GM19455 (cell line): ENCODE measurements around the gene DCST2.
A peak's percentile ranks its signal among the peaks of the same experiment; 100 is the strongest.

ENCODE experiments used
- ATAC-seq: cut with Tn5 transposase; IDR thresholded peaks from one replicate; pipeline ENCODE4 v1.9.1; 2021; ENCODE audit not compliant: unreplicated experiment

DCST2 gene

DNA sequence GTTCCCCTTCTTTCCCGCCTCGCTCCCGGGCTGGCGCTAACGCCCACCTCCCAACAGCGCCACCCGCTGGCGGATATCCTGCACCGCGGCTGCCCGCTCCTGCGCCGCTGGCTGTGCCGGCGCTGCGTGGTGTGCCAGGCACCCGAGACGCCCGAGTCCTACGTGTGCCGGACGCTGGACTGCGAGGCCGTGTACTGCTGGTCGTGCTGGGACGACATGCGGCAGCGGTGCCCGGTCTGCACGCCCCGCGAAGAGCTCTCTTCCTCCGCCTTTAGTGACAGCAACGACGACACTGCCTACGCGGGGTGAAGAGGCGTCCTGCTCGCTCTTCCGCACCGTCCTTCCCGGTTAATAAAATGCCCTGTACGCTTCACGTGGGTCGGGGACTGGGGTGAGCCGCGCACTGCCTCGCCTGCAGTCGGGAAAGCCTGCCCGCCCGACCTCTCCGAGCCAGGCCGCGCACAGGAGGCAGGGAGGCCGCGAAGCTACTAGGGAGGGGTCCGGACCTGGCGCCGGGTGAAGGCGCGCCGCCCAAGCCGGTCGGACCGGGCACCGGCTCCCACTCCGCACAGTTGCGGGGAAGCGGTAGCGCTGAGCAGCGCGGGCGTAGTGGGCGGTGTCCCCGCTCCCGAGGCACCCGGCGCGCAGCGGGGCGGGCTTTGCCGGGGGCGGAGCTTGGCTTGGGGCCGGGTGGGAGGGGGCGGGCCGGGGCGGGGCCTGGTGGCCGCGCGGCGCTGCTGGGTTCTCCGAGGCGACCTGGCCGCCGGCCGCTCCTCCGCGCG is 17.2 kb upstream of the DCST2 start, which contains the start of gene ADAM15:
Gene ADAM15, plus strand, starts transcription at position 757 of the 782 bp plus-strand sequence. CDS start 71 bp downstream, outside the sequence.
- ATAC-seq = peak; percentile 61

GRCh38 chr1:155049651-155050559 is 16.3 kb upstream of the DCST2 start:
- no peak for ATAC-seq

DNA sequence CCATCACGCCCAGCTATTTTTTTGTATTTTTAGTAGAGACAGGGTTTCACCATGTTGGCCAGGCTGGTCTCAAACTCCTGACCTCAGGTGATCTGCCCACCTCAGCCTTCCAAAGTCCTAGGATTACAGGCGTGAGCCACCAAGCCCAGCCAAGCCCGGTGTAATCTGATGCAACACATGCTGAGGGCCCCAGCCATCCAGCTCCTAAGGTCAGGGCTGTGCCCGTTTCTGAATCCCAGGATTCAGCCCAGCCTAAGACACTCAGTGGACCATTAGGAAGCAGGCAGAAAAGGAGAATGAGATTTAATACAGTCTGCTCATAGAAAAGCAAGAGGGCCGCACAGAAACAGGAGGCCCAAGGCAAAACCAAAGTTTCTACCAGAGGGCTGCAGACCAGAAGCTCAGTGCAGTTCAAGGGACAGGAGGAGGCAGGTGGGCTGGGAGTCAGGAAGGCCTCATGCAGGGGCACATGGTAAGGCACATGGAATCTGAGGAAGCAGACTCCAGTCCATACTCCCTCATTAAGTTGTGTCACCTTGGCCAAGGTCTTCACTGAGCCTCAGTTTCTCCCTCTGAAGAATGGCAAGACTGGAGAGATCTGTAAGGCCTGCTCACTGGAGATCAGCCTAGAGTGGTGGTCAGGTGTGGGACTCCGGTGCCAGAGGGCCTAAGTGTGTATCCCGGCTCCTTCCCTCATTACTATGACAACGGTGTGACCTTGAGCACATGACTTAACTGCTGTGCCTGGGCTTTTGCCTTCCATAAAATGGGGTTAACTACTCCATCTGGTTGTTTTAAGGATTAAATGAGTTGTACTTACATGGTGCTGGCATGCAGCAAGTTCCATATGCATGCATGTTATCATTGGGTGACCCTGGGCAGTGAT is 15.1 kb upstream of the DCST2 start:
- ATAC-seq = no peak

DNA sequence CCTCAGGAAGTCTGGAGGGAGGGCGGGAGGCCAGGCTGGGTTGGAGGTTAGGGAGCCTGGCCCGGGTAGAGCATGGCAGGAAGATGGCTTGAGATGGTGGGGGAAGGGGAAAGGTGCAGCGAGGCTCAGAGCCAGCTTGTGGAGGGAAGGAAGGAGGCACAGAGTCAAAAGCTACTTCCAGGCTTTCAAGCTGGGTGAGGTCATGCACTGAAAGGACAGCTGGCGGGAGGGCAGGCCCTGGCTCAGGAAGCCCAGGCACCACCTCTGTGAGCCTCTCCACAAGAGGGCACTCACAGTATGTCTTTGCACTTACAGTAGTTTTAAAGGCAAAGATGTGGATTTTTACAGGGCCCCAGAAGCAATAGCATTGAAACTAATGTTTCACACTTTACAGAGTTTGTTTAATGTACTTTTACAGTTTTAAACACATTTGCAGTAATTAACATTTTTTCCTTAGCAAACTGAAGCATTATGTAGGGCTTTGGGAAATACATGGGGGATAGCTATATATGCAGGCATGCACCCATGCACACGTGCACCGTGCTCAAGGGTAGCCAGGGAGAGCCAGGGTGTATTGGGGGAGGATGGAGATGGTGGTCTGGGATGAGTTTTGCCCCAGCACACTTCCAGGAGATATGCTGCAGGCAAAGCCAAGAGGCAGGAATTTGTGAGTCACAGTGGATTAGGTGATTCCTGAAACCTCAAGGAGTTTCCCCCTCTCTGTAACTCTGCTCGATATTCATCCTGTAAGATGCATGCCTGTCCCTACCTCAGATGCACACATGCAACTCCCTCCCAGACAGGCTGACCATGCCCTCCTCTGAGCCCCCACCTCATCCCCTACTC is 11.5 kb upstream of the DCST2 start:
- no peak for ATAC-seq

- no peak for ATAC-seq
These were observed 10.8 kb upstream of the DCST2 start for GRCh38 chr1:155044365-155044764.

DNA sequence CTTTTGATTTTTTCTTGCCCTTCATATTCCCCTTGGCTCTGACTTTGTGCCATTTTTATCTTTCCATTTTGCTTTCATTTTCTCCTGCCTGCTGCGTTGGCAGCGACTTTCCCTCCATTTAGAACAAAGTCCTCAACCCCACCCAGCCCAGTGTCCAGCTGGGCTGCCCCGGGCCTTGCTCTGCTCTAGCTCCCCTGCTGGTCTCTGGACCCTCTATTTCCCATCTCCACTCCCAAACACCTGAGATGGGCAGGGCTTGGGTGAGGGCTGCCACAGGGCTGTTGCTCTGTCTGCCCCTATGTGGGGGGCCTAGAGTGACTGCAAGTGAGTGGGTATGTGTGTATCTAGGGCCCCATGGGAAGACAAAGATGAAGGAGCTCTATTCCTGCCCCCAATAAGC is 10.2 kb upstream of the DCST2 start:
- no peak for ATAC-seq

GRCh38 chr1:155043301-155043702 is 9.7 kb upstream of the DCST2 start:
- no peak for ATAC-seq

DNA sequence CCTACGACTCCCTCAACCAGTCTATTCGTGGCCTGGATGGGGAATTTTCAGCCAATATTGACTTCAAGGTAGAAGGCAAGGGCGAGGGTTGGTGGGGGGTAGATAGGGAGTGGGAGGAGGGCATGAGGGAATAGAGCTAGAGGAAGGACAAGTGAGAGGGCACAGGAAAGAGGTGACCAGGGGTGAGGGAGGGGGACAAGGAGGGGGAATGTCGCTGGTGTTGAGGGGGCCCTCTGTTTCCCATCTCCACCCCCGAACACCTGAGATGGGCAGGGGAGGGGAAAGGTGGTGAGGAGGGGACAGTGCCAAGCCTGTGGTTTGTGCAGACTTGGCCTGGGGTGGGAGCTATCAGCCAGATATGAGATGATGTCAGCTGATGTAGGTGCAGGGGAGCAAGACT is 9.2 kb upstream of the DCST2 start:
- ATAC-seq = no peak

- no peak for ATAC-seq
These were observed 6.9 kb upstream of the DCST2 start for GRCh38 chr1:155040358-155041093.

- no peak for ATAC-seq
These were observed 5.7 kb upstream of the DCST2 start for GRCh38 chr1:155039308-155039669.

DNA sequence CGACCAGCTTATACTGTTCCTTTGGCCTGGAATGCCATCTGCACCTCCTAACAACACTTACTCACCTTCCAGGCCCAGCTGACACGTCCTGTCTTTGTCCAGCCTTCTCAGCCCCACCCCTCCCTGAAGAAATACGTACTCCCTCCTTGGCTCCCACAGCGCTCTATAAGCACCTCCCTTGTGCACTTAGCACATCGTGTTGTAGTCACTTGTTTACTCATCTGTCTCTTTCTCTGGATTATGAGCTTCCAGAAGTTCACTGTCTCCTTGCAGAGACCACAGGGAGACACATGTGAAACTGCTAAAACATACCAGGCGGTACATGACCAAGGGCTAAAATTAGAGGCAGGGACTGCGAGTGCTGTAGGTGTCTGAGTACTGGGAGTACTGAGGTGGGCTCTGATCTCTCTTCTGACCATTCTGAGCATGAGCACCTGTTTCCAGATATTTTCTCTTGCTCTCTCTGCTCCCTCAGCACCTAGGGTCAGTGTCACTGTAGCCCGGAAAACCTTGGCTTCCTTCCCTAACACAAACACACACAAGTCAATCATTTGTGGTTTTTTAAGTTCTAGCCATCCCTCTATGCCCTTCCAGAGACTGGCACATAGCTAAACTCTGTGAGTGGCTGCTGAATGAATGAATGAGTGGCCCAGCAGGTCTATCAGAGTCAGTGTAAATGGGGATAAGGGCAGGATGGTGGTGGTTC is 5.2 kb upstream of the DCST2 start:
- no peak for ATAC-seq

- ATAC-seq = no peak
These were observed 4.4 kb upstream of the DCST2 start for GRCh38 chr1:155037851-155038441.

- no peak for ATAC-seq
These were observed 3.5 kb upstream of the DCST2 start for GRCh38 chr1:155037043-155037442.

DNA sequence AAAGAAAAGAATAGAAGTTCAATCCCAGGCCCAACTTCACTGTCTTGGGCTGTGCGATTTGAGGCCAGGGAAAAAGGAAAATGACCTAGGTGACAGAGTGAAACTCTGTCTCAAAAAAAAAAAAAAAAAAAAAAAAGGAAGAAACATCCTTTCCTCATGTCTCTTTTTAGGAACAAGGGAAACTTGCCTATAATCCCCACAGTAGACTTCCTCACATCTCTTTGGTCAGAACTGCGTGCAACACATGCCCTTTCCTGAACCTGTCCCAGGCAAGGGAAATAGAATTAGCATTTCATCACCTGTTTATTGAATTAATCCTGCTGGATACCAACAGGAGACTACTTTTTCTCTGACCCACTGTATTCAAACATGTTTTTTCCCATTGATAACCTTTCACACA is 2.4 kb upstream of the DCST2 start:
- ATAC-seq = no peak

DNA sequence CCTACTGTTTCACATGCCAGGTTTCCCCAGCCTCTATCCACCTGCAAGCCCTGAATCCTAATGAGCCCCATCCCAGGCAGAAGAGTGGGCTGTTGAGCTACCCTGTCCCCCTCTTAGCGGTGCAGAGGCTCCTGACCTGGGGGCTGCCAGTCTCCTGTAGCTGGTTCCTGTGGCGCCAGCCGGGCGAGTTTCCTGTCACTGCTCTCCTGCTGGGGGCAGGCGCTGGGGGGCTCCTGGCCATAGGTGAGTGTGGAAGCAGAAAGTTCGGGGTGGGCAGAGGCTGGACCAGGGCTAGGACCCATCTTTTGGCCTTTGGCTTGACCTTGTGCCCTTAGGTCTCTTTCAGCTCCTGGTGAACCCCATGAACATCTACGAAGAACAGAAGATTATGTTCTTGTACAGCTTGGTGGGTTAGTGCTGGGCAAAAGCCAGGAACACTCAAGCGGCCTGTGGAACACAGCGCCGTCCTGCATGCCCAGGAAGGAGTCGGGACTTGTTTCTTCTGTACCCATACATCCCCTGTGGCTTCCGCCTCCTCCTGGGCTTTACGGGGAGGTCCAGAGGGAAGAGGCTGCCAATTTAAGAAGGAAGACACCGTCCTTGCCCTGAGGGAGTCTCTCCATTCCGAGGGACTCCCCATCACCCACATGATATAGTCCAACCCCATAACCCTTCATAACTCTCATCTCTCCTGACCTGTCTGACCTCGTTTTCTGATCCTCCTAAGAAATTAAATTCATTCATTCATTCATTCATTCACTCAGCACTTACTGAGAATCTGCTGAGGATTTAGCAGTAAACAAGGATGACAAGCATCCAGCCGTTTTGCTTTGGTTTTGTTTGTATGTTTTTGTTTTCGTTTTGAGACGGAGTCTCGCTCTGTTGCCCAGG is 982 bp upstream of the DCST2 start:
- ATAC-seq = no peak

DNA sequence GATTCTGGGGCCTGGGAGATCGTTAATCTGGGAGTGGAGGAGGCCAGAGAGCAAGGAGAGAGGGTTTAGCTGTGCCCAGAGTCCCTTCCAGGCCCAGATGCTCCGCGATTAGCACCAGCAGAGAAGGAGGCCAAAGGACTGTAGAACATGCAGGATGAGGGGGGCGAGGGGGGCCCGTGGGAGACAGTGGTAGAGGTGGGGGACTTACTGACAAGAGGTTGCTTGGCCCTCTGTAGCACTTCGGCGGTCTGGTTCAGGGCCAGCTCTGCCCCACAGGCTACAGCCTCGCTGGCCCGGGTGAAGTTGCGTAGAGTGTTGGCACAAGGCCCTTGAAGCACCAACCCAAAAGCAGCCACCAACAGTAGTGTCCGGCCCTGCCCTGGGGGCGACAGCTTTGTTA is 695 bp downstream of the DCST2 start:
- ATAC-seq = no peak

DNA sequence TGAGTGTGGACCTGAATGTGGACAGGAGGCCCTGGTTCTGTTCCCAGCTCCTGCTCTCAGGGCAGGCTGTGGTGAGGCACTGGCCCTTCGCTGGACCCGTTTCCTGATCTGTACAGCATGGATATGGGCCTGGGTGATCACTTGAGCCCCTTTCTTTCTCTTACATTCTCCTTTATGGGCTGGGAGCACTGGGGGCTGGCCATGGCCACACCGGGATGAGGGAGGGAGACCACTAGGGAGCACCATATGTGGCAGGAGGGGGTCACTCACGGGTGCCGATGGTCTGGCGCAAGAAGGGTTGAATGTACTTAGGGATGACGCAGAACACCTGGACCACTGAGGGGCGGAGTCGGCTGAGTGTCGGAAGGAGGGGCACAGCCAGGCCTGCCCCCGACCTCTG is 2.7 kb downstream of the DCST2 start:
- no peak for ATAC-seq
